ENCODE measurements around the gene RAD51B.

RAD51B gene

GRCh38 chr14:68145539-68145938 lies 326.0 kb downstream of the RAD51B start:
- no peak for DNase-seq (ENCODE audit: low read depth in 2 of 2)

GRCh38 chr14:68146818-68147217 lies 327.2 kb downstream of the RAD51B start:
- no peak for DNase-seq (ENCODE audit: low read depth in 2 of 2)

- DNase-seq (ENCODE audit: low read depth in 2 of 2): no peak
These were observed 327.7 kb downstream of the RAD51B start for GRCh38 chr14:68147303-68147702.

GRCh38 chr14:68148276-68148675 lies 328.7 kb downstream of the RAD51B start:
- DNase-seq (ENCODE audit: low read depth in 2 of 2): no peak

GRCh38 chr14:68148763-68149162 lies 329.2 kb downstream of the RAD51B start:
- DNase-seq (ENCODE audit: low read depth in 2 of 2): no peak

GRCh38 chr14:68153275-68153674 lies 333.7 kb downstream of the RAD51B start:
- DNase-seq (ENCODE audit: low read depth in 2 of 2): no peak

- no peak for DNase-seq (ENCODE audit: low read depth in 2 of 2)
These were observed 334.7 kb downstream of the RAD51B start for GRCh38 chr14:68154275-68154674.

- no peak for DNase-seq (ENCODE audit: low read depth in 2 of 2)
These were observed 338.4 kb downstream of the RAD51B start for GRCh38 chr14:68157971-68158371.

GRCh38 chr14:68158640-68159039 lies 339.1 kb downstream of the RAD51B start:
- DNase-seq (ENCODE audit: low read depth in 2 of 2): no peak

- DNase-seq (ENCODE audit: low read depth in 2 of 2): no peak
These were observed 340.4 kb downstream of the RAD51B start for GRCh38 chr14:68159701-68160633.

GRCh38 chr14:68160779-68161546 lies 341.4 kb downstream of the RAD51B start:
- no peak for DNase-seq (ENCODE audit: low read depth in 2 of 2)

- DNase-seq (ENCODE audit: low read depth in 2 of 2): no peak
These were observed 343.3 kb downstream of the RAD51B start for GRCh38 chr14:68162887-68163286.

GRCh38 chr14:68164711-68165113 lies 345.1 kb downstream of the RAD51B start:
- DNase-seq (ENCODE audit: low read depth in 2 of 2): no peak

- no peak for DNase-seq (ENCODE audit: low read depth in 2 of 2)
These were observed 345.8 kb downstream of the RAD51B start for GRCh38 chr14:68165274-68165843.

GRCh38 chr14:68166731-68167382 lies 347.3 kb downstream of the RAD51B start:
- DNase-seq (ENCODE audit: low read depth in 2 of 2): no peak

- no peak for DNase-seq (ENCODE audit: low read depth in 2 of 2)
These were observed 348.0 kb downstream of the RAD51B start for GRCh38 chr14:68167383-68168087.

- no peak for DNase-seq (ENCODE audit: low read depth in 2 of 2)
These were observed 349.0 kb downstream of the RAD51B start for GRCh38 chr14:68168460-68169109.

GRCh38 chr14:68172216-68172615 lies 352.6 kb downstream of the RAD51B start:
- DNase-seq (ENCODE audit: low read depth in 2 of 2): no peak

- no peak for DNase-seq (ENCODE audit: low read depth in 2 of 2)
These were observed 353.0 kb downstream of the RAD51B start for GRCh38 chr14:68172627-68173026.

- no peak for DNase-seq (ENCODE audit: low read depth in 2 of 2)
These were observed 353.8 kb downstream of the RAD51B start for GRCh38 chr14:68173227-68173972.
